NB4 (cell line): Measurements from ENCODE around the gene ZNF407.

ENCODE experiments used
- CTCF ChIP-seq: IDR thresholded peaks from one replicate; pipeline ENCODE4 v1.5.1; 2012; ENCODE audit warnings: low read depth, low read length
- MAX ChIP-seq: IDR thresholded peaks from 2 replicates; pipeline ENCODE4 v1.6.1; 2011; ENCODE audit warnings: low read depth, low read length
- MYC ChIP-seq: IDR thresholded peaks from 2 replicates; pipeline ENCODE4 v1.6.1; 2011; ENCODE audit warnings: low read depth, low read length
- POLR2A ChIP-seq: IDR thresholded peaks from 2 replicates; pipeline ENCODE4 v1.6.1; 2011; ENCODE audit warnings: mild to moderate bottlenecking; ENCODE audit not compliant: insufficient read length; ENCODE audit errors: extremely low read depth

DNA sequence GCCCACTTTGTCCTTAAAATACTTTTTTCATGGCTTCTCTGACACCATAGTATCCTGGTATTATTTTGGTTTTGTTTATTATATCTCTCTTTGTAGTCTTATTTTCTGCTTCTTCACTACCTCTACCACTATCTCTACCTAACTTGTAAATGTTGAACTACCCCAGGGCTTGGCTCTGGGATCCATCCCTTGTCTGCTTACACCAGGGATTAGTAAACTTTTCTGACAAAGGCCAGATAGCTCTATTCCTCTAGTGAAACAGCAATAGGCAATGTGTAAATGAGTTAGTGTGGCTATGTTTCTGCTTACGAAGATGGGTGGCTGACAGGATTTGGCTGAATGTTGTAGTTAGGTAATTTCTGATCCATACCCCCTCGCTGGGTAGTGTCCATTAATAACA is 76.8 kb downstream of the ZNF407 start:
- TF ChIP-seq CTCF (no peak), POLR2A (no peak), MAX (no peak), MYC (no peak)
